Astrocyte (in vitro differentiated cells and primary cell): ENCODE measurements around the gene ABHD13. TPM values are rescaled to one million over a fixed set of nuclear protein-coding genes. Genes with fewer than 3 reads are reported as not detected.

ENCODE experiments used
- DNase-seq: peaks from one replicate; pipeline ENCODE4 v3.0.0-alpha.2; 2010; ENCODE audit warnings: low read depth
- FAIRE-seq: peaks from 2 replicates; lab custom pipeline; 2011; peaks lifted over from hg19 to GRCh38; lab: Jason Lieb, UNC
- H2AFZ ChIP-seq: 2 replicates; pipeline ENCODE4 v1.6.0; 2012; ENCODE audit warnings: low read depth, low read length, inconsistent platforms
- H3K27ac ChIP-seq: 2 replicates; pipeline ENCODE4 v1.5.1; 2011; ENCODE audit warnings: low read depth, low read length, inconsistent platforms
- H3K27me3 ChIP-seq: 2 replicates; pipeline ENCODE4 v1.6.0; 2011; ENCODE audit warnings: low read length, inconsistent platforms; ENCODE audit not compliant: insufficient read depth
- H3K36me3 ChIP-seq: 2 replicates; pipeline ENCODE4 v1.5.1; 2011; ENCODE audit warnings: low read length, inconsistent platforms; ENCODE audit not compliant: insufficient read depth
- H3K4me1 ChIP-seq: 2 replicates; pipeline ENCODE4 v1.5.1; 2011; ENCODE audit warnings: low read length, inconsistent platforms; ENCODE audit not compliant: insufficient read depth
- H3K4me2 ChIP-seq: 2 replicates; pipeline ENCODE4 v1.6.0; 2012; ENCODE audit warnings: low read length, inconsistent platforms
- H3K4me3 ChIP-seq: 2 replicates; pipeline ENCODE4 v1.5.1; 2011; ENCODE audit warnings: low read depth, mild to moderate bottlenecking, low read length, inconsistent platforms; ENCODE audit not compliant: insufficient read depth
- H3K79me2 ChIP-seq: 2 replicates; pipeline ENCODE4 v1.6.0; 2012; ENCODE audit warnings: mild to moderate bottlenecking, low read length, inconsistent platforms; ENCODE audit not compliant: insufficient read depth
- H3K9ac ChIP-seq: 2 replicates; pipeline ENCODE4 v1.6.0; 2012; ENCODE audit warnings: mild to moderate bottlenecking, low read length, inconsistent platforms
- H3K9me3 ChIP-seq: 2 replicates; pipeline ENCODE4 v1.5.1; 2012; ENCODE audit warnings: low read depth, mild to moderate bottlenecking, low read length, inconsistent platforms; ENCODE audit not compliant: insufficient read depth
- H4K20me1 ChIP-seq: 2 replicates; pipeline ENCODE4 v1.6.0; 2012; ENCODE audit warnings: low read length, inconsistent platforms; ENCODE audit not compliant: insufficient read depth
- H3K27ac Mint-ChIP-seq: one replicate; pipeline ENCODE4 v1.8.0; 2021; ENCODE audit warnings: mild to moderate bottlenecking, mixed read lengths; ENCODE audit not compliant: unreplicated experiment
- H3K27me3 Mint-ChIP-seq: one replicate; pipeline ENCODE4 v1.8.0; 2021; ENCODE audit warnings: low read depth, mixed read lengths; ENCODE audit not compliant: unreplicated experiment
- H3K36me3 Mint-ChIP-seq: one replicate; pipeline ENCODE4 v1.8.0; 2021; ENCODE audit warnings: low read depth, mixed read lengths; ENCODE audit not compliant: unreplicated experiment
- H3K4me1 Mint-ChIP-seq: one replicate; pipeline ENCODE4 v1.8.0; 2021; ENCODE audit warnings: low read depth, mixed read lengths; ENCODE audit not compliant: unreplicated experiment
- H3K4me3 Mint-ChIP-seq: one replicate; pipeline ENCODE4 v1.8.0; 2021; ENCODE audit warnings: mild to moderate bottlenecking, moderate library complexity, mixed read lengths; ENCODE audit not compliant: unreplicated experiment
- H3K9me3 Mint-ChIP-seq: one replicate; pipeline ENCODE4 v1.8.0; 2021; ENCODE audit warnings: mild to moderate bottlenecking, mixed read lengths; ENCODE audit not compliant: unreplicated experiment
- EZH2 ChIP-seq: IDR thresholded peaks from 2 replicates; pipeline ENCODE4 v1.6.1; 2012; ENCODE audit warnings: mild to moderate bottlenecking, low read length, inconsistent platforms; ENCODE audit not compliant: insufficient read depth
- total RNA-seq: library from RNA; stranded (reverse); gene quantifications from 2 replicates; pipeline ENCODE4 v1.2.1, GENCODE V29; 2021
- TF ChIP-seq, protein P1 (sequence below): IDR thresholded peaks from 2 replicates; pipeline ENCODE4 v1.5.1; 2011; ENCODE audit warnings: low read depth, mild to moderate bottlenecking, inconsistent platforms, low read length, moderate library complexity; ENCODE audit not compliant: insufficient read depth

ABHD13 gene
- total RNA-seq, 1 donor from 2014 or later: 8.5 TPM

DNA sequence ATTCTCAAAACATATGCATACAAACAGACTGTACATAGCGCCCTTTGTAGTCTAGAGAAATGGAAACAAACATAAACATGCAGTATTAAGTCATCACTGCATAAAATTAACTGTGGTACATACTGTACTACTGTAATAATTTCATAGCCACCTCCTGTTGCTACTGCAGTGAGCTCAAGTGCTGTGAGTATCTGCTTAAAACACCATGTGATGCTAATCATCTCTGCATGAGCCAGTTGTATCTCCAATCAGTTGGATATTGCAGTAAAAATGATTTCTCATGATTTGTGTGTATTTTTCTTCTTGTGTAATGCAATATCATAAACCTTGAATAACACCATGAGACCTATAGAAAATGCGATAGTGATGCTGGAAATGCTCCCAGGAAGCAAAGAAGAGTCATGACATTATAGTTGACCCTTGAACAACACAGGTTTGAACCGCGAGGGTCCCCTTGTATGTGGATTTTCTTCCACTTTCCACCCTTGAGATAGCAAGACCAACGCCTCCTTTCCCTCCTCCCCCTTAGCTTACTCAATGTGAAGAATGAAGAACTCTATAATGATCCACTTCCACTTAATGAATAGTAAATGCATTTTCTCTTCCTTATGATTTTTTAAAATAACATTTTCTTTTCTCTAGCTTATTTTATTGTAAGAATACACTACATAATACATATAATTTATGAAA is 55.4 kb downstream of the ABHD13 start:
- Mint-ChIP-seq H3K27me3 (peaks cover 3% of the 10 kb centered on the region), H3K4me3 (no peak overlapping the region), H3K36me3 (peaks cover 1% of the 10 kb centered on the region), H3K4me1 (peaks cover 17% of the 10 kb centered on the region), H3K27ac (no peak overlapping the region), H3K9me3 (no peaks in the 10 kb centered on the region)
- Histone ChIP-seq H3K79me2 (no peaks in the 10 kb centered on the region), H3K4me3 (no peak overlapping the region), H4K20me1 (no peaks in the 10 kb centered on the region), H3K4me1 (peaks cover 7% of the 10 kb centered on the region), H3K9ac (no peak overlapping the region), H3K27me3 (no peaks in the 10 kb centered on the region), H2AFZ (no peak overlapping the region), H3K4me2 (no peak overlapping the region), H3K27ac (no peak overlapping the region), H3K9me3 (no peaks in the 10 kb centered on the region), H3K36me3 (no peaks in the 10 kb centered on the region)
- no peak for DNase-seq
- TF ChIP-seq, protein P1, sequence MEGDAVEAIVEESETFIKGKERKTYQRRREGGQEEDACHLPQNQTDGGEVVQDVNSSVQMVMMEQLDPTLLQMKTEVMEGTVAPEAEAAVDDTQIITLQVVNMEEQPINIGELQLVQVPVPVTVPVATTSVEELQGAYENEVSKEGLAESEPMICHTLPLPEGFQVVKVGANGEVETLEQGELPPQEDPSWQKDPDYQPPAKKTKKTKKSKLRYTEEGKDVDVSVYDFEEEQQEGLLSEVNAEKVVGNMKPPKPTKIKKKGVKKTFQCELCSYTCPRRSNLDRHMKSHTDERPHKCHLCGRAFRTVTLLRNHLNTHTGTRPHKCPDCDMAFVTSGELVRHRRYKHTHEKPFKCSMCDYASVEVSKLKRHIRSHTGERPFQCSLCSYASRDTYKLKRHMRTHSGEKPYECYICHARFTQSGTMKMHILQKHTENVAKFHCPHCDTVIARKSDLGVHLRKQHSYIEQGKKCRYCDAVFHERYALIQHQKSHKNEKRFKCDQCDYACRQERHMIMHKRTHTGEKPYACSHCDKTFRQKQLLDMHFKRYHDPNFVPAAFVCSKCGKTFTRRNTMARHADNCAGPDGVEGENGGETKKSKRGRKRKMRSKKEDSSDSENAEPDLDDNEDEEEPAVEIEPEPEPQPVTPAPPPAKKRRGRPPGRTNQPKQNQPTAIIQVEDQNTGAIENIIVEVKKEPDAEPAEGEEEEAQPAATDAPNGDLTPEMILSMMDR: no peak
- no peak for TF ChIP-seq EZH2
- no peak for FAIRE-seq

DNA sequence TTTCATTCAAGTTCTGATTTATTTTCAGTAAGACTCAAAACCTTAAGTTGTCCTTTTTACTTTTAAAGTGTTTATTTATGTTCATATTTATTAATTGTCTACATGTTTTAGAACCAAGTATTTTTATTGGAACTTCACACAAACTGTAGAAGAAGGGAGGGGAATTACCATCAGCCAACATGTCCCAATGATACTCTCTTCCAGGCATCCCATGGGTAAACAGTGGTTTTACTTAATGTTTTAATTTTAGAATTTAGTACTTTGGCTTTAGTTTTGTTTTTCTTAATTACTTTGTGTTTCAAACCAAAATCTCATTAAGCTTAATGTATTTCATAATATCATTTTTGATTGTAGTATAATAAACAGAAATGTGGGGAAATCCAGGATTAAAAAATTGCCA is 56.5 kb downstream of the ABHD13 start:
- Histone ChIP-seq H3K9me3 (no peaks in the 10 kb centered on the region), H3K79me2 (no peaks in the 10 kb centered on the region), H3K9ac (no peak overlapping the region), H3K4me1 (peaks cover 3% of the 10 kb centered on the region), H3K4me2 (no peak overlapping the region), H3K27me3 (no peaks in the 10 kb centered on the region), H4K20me1 (no peaks in the 10 kb centered on the region), H2AFZ (no peak overlapping the region), H3K4me3 (no peak overlapping the region), H3K36me3 (no peaks in the 10 kb centered on the region), H3K27ac (no peak overlapping the region)
- Mint-ChIP-seq H3K27ac (no peak overlapping the region), H3K9me3 (no peaks in the 10 kb centered on the region), H3K4me1 (peaks cover 13% of the 10 kb centered on the region), H3K4me3 (no peak overlapping the region), H3K27me3 (peaks cover 3% of the 10 kb centered on the region), H3K36me3 (peaks cover 1% of the 10 kb centered on the region)
- no peak for FAIRE-seq
- no peak for DNase-seq
- TF ChIP-seq, protein P1: no peak

GRCh38 chr13:108276060-108276459 is 57.9 kb downstream of the ABHD13 start:
- FAIRE-seq: no peak
- Mint-ChIP-seq H3K27ac (no peak overlapping the region), H3K4me1 (peaks cover 4% of the 10 kb centered on the region), H3K4me3 (no peak overlapping the region), H3K36me3 (peaks cover 1% of the 10 kb centered on the region), H3K9me3 (no peaks in the 10 kb centered on the region), H3K27me3 (peaks cover 3% of the 10 kb centered on the region)
- DNase-seq: no peak
- no peak overlapping the region for H3K4me3 ChIP-seq
- H3K9me3 ChIP-seq: no peaks in the 10 kb centered on the region
- H3K4me1 ChIP-seq: no peaks in the 10 kb centered on the region
- no peaks in the 10 kb centered on the region for H4K20me1 ChIP-seq
- H2AFZ ChIP-seq: no peak overlapping the region
- H3K36me3 ChIP-seq: no peaks in the 10 kb centered on the region
- no peak overlapping the region for H3K27ac ChIP-seq
- no peak overlapping the region for H3K9ac ChIP-seq
- no peaks in the 10 kb centered on the region for H3K79me2 ChIP-seq
- no peak overlapping the region for H3K4me2 ChIP-seq
- no peak for TF ChIP-seq EZH2
- TF ChIP-seq, protein P1: no peak
- H3K27me3 ChIP-seq: no peaks in the 10 kb centered on the region
